Activated gamma-delta T cell (primary cell): ENCODE data around the gene GRHPR.
"Not testable (repeated sequence)": the region's sequence is repeated elsewhere in the genome, so short reads cannot be mapped to it uniquely, and the experiment has no call there.

Source experiments
- DNase-seq: peaks from one replicate; lab custom pipeline; 2025; lab: John Stamatoyannopoulos, UW

GRHPR gene

DNA sequence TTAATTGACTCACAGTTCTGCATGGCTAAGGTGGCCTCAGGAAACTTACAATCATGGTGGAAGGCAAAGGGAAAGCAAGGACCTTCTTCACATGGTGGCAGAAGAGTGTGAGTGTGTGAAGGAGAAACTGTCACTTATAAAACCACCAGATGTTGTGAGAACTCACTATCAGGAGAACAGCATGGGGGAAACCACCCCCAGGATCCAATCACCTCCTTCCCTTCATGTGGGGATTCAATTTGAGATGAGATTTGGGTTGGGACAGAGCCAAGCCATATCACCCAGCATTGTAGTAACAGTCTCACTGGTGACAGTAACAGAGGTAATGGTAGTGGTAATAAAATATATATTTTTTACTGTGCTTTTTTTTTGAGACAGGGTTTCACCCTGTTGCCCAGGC lies 24.6 kb downstream of the GRHPR start:
- DNase-seq, result no peak

GRCh38 chr9:37449862-37450632 lies 27.6 kb downstream of the GRHPR start:
- DNase-seq, result no peak

- DNase-seq, result no peak
Measured at GRCh38 chr9:37451628-37452027, 29.1 kb downstream of the GRHPR start.

- DNase-seq, result no peak
Measured at GRCh38 chr9:37452611-37453010, 30.1 kb downstream of the GRHPR start.

GRCh38 chr9:37453827-37454226 lies 31.3 kb downstream of the GRHPR start:
- DNase-seq, result no peak

DNA sequence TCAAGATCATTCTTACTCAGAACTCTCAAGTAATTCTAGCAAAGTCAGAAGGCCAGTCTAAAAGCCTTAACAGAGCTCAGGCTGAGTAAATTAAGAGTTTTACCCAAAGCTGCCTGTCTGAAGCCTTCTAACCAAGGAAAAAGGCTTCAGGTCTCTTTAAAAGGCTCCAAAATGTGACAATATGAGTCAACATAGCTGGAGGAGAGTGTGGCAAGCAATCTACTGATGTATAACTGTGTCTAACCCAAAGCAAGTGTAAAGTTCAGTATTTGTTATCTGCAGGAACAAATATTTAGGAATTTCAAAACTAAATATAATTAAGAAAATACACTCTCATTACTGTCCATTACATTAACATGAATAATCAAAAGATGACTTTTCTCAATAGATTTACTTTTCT lies 31.7 kb downstream of the GRHPR start:
- DNase-seq, result no peak

DNA sequence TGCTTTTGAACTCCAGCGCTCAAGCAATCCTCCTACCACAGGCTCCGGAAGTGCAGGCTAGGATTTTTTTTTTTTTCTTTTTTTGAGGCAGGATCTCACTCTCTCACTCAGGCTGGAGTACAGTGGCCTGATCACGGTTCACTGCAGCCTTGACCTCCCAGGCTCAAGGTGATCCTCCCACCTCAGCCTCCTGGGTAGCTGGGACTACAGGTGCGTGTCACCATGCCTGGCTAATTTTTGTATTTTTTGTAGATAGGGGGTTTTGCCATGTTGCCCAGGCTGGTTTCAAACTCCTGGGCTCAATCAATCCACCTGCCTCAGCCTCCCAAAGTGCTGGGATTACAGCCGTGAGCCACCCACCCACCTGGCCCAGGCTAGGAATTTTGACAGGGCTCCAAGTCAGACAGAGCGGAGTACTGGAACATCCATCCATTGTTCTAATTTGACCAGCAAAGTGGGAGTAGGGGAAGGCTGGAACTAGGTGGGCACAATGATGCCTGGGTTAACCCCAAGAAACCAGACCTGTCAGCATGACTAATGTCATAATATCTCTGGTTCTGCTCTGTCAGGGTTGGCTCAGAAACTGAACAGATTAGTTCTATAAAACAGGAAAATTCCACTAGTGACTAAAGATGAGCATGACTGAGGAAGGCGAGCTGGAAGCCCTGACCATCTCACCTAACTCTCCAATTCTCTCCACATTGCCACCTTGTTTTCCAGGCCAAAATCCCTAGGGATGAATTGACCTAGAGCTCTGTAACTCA lies 33.6 kb downstream of the GRHPR start:
- no peak for DNase-seq

DNA sequence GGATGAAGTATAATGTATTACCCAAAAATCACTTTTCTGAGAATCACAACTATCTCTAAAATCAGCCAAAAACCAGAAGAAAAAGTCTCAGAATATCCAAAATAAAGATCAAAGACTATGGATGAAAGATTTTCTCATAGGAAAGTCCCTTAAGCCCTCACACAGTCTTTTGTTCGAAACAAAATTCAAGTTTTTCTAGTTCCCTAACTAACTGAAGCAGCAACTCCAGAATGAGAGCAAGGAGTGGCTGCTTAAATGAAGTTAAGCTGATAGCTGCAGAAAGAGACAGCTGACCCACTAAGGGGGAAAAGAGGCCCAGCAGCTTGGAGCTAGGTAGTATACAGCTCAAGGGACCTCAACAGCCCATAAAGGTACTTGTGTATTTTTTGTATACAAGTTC lies 34.3 kb downstream of the GRHPR start:
- DNase-seq, result no peak

DNA sequence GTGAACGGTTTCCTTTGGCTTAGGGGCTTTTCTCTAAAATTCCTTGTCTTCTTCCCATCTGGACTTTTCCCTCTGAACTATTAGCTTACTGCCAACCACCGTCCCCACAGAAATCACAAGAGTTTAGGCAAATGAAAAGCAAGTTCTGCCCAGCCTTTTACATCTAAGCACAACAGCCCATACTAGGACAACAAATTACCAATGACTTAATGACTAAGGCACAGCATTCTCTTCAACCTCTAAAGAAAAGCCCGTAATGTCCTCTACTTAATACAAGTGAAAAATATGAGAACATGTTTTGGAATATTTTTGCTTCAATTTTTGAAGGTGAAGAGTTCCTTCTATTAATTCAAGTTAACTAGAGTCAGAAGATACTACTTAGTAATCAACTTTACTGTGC lies 41.5 kb downstream of the GRHPR start:
- DNase-seq, result no peak

DNA sequence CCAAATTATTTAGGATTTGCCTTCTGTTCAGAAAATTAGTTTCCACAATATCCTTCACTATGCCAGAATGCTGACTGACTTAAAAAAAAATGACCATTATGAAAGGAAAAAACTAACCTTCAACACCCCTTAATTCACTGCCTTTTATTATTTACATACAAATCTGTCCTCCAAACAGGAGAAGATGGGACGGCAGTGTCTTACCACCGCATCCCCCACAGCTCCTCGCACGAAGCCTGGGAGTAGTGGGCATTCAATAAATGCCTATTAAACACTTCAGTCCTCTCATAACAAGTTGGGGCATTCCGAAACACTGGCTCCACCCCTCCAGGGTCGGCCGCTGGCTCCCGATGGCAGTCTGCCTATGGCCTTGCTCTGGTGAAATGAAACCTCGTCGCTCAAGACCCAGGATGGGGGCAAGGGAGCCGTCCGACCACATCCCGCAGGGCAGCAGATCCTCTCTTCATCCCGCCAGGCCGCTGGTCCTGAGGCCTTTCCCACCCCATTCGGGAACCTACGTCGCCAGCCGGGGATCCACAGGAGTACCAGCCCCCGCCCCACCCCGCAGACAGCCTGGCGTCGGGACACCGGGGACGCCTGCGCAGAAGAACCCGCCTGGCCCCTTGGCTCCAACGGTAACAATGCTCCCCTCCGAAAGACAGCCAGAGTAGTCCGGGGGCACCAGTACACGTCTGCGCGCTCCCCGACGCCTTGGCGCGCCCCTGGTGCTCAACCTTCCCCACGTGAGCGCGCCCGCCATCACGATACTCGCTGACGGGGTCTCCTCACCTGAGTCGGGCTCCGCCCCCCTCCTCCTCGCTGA lies 42.1 kb downstream of the GRHPR start:
- DNase-seq, result peak; percentile 86

DNA sequence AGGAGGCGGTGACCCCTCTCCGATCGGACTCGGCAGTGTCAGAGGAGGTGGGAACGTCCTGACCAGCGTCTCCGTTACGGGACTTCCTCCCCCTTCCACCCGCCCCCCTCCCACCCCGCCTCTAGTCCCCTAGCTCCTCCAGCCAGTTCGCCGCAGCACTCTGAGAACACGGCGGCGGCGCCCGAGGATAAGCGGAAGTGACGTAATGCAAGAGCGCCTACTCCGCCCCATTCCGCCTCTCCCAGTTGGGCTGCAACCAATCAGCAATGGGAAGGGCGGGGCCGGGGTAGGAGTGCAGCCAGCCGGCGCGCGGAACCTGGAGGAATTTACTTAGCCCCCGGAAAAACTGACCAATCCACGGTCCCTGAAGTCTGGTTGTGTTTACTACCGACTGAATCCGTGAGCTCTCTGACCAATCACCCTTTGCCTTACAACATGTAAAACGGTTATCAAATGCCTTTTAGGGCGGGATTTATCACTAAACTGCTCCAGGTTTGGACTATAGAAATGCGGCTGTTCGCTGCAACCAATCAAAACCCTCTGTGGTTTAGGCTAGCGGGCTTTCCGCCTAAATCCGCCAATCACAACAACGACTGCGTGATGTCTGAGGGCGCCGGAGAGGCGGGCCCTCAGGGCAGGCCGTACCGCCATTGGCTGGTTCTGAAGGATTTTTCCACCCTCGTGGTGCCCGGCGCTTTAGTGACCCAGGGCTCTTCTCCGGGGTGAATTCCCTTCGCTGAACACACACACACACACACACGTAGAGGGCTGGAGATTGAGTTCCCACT lies 42.9 kb downstream of the GRHPR start, which contains the start of gene ZBTB5:
ZBTB5 (minus strand) TSS at position 202 of the 788 bp plus-strand sequence. CDS start 22,899 bp downstream, outside the sequence.
- peak; percentile 91 for DNase-seq

- peak; percentile 27 for DNase-seq
Measured at GRCh38 chr9:37466037-37466709, 43.7 kb downstream of the GRHPR start.

DNA sequence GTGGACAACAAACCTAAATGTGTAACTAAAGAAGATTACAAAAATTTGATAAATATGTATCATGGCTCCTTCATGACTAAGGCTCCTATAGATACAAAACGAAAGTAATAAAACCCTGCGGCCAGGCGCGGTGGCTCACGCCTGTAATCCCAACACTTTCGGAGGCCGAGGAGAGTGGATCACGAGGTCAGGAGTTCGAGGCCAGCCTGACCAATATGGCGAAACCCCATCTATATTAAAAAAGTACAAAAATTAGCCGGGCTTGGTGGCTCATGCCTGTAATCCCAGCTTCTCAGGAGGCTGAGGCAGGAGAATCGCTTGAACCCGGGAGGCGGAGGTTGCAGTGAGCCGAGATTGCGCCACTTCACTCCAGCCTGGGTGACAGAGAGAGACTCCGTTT lies 45.0 kb downstream of the GRHPR start:
- DNase-seq, result not testable (repeated sequence)

GRCh38 chr9:37468620-37469019 lies 46.1 kb downstream of the GRHPR start:
- DNase-seq, result no peak

- DNase-seq, result no peak
Measured at GRCh38 chr9:37471942-37472684, 49.6 kb downstream of the GRHPR start.

DNA sequence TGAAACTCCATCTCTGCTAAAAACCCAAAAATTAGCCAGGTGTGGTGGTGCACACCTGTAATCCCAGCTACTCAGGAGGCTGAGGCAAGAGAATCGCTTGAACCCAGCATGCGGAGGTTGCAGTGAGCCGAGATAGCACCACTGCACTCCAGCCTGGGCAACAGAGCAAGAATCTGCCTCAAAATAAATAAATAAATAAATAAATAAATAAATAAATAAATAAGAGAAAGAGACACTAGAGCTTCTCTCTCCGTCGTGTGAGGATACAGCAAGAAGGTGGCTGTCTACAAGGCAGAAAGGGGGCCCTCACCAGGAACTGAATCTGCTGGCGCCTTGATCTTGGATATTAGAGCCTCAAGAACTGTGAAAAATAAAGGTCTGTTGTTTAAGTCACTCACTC lies 51.5 kb downstream of the GRHPR start:
- not testable (repeated sequence) for DNase-seq

- no peak for DNase-seq
Measured at GRCh38 chr9:37474438-37474837, 51.9 kb downstream of the GRHPR start.

GRCh38 chr9:37476930-37477329 lies 54.4 kb downstream of the GRHPR start:
- DNase-seq, result no peak

DNA sequence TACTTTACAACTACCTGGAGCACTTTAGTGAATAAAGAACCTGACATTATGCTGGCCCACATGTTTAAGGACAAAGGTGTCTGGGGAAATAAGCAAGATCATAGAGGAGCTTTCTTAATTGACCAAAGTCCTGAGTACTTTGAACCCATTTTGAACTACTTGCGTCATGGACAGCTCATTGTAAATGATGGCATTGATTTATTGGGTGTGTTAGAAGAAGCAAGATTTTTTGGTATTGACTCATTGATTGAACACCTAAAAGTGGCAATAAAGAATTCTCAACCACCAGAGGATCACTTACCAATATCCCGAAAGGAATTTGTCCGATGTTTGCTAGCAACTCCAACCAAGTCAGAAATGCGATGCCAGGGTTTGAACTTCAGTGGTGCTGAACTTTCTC lies 54.9 kb downstream of the GRHPR start:
- not testable (repeated sequence) for DNase-seq

DNA sequence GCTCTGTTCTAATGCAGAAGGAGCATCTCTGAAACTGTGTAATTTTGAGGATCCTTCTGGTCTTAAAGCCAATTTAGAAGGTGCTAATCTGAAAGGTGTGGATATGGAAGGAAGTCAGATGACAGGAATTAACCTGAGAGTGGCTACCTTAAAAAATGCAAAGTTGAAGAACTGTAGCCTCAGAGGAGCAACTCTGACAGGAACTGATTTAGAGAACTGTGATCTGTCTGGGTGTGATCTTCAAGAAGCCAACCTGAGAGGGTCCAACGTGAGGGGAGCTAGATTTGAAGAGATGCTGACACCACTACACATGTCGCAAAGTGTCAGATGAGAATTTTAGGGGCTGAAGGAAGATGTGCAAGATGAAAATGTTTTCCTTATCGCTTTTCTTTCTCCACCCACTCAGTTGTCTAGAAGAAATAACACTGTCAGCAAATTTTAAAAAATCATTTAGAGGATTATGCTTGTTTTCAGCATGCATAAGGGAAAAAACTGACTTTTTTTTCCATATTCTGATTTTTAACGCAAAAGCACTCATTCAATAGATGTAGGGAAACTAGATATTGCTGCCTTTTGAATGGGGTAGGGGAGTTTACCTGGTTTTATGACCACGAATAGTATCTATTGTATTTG lies 55.6 kb downstream of the GRHPR start:
- DNase-seq, result not testable (repeated sequence)
